Adipose tissue (tissue), 3 donors: ENCODE results near the gene UBE2M. TPM values are rescaled to one million over a fixed set of nuclear protein-coding genes. Genes with fewer than 3 reads are reported as not detected.
A peak's percentile ranks its signal among the peaks of the same experiment; 100 is the strongest.
"Not testable (repeated sequence)": the region's sequence is repeated elsewhere in the genome, so short reads cannot be mapped to it uniquely, and the experiment has no call there.

Experiments
- H3K27ac ChIP-seq: one replicate; pipeline ENCODE4 v1.5.1; 2013; ENCODE audit warnings: low read depth, low read length
- WGBS, 3 donors: extraction: QIAGEN DNeasy Blood & Tissue Kit; methylation state at CpG; one replicate each; pipeline ENCODE4 v1.1.7; 2013; 5-methylcytosine and 5-hydroxymethylcytosine counted together
- polyA plus RNA-seq, 3 donors: library from polyadenylated mRNA; stranded (reverse); fragments of 200-250 nt; gene quantifications; one replicate each; pipeline ENCODE4 v1.2.3, GENCODE V29; 2013
- donor health status: healthy with polysubstance abuse.
- donor health status: Bipolar disorder and iron deficiency.
- donor health status: healthy.

The UBE2M gene
- polyA plus RNA-seq, 3 donors = 26.7 to 47.6 (median 46.1) TPM

DNA sequence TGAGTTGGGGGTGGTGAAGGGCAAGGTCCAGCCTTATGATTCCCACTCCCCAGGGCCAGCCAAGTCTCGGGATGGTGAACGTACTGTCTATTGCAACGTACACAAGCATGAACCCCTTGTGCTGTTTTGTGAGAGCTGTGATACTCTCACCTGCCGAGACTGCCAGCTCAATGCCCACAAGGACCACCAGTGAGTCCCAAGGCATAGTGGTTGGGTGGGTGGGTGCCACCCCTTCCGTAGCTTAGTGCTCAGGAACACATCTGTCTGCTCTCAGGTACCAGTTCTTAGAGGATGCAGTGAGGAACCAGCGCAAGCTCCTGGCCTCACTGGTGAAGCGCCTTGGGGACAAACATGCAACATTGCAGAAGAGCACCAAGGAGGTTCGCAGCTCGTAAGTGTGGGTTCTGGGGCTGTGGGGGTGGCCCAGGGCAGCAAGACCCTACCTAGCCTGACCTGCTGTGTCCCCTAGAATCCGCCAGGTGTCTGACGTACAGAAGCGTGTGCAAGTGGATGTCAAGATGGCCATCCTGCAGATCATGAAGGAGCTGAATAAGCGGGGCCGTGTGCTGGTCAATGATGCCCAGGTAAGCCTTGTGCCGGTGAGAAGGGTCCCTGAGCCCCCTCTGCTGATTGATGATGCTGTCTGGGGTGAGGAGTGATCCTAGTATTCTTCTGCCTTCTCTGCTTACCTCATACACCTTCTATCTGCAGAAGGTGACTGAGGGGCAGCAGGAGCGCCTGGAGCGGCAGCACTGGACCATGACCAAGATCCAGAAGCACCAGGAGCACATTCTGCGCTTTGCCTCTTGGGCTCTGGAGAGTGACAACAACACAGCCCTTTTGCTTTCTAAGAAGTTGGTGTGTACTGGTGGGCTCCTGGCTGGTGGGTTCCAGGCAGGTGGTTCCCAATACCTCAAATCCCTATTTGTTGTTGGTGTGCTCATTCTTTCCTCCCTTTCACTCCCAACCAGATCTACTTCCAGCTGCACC, 10.8 kb downstream of the UBE2M start:
- 88 to 92% (median 91%) methylated on average over 18 of the region's 18 CpGs for WGBS, 3 donors
- no peak overlapping the region for H3K27ac ChIP-seq

DNA sequence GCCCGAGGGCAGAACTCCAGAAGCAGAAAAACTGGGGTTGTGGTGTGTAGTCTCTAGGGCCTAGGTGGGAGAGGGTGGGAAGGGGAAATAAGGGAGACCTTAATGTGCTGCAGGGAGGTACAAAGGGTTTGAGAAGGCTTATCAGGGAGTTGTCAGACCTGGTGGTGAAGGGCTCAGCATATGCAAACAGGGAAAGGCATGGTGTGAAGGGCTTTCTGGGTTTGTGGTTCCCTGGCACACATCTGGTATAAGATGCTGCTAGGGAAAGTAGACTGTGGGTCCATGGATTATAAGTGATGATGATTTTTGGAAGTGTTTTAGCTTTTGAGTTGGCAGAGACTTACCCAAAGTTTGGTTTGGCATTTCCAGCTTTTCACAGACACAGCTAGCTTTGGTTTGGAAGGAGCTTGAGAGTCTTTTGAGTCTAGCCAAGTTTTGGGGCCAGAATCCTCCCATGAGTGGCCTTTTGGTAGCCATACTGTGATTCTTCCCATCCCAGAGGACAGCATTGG, 12.3 kb downstream of the UBE2M start:
- WGBS, 3 donors = 0 to 13% (median 13%) methylated on average over 1 of the region's 1 CpG
- no peak overlapping the region for H3K27ac ChIP-seq

GRCh38 chr19:58545286-58546018, 13.0 kb downstream of the UBE2M start:
- no peak overlapping the region for H3K27ac ChIP-seq

GRCh38 chr19:58544591-58545285, 13.7 kb downstream of the UBE2M start:
- WGBS, 3 donors = 0 to 1% (median 0%) methylated on average over 39 to 79 of the region's 92 CpGs
- H3K27ac ChIP-seq = no peak overlapping the region

More at GRCh38 chr19:58545286-58546018, 13.0 kb downstream of the UBE2M start:
- 8 to 11% (median 8%) methylated on average over 21 of the region's 21 CpGs for WGBS, 3 donors

GRCh38 chr19:58543826-58544590, 14.4 kb downstream of the UBE2M start, which contains the start of gene TRIM28:
TRIM28 (plus strand) TSS chr19:58544064; CDS start chr19:58544758, 694 bp downstream.
- 0% methylated on average over 65 to 73 of the region's 73 CpGs for WGBS, 3 donors

GRCh38 chr19:58542641-58543372, 15.6 kb downstream of the UBE2M start:
- 75 to 84% (median 82%) methylated on average over 18 of the region's 18 CpGs for WGBS, 3 donors
- H3K27ac ChIP-seq = not testable (repeated sequence)

More at GRCh38 chr19:58543826-58544590, 14.4 kb downstream of the UBE2M start, which contains the start of gene TRIM28:
- peak within 1 kb of the TSS; percentile 96 for H3K27ac ChIP-seq

DNA sequence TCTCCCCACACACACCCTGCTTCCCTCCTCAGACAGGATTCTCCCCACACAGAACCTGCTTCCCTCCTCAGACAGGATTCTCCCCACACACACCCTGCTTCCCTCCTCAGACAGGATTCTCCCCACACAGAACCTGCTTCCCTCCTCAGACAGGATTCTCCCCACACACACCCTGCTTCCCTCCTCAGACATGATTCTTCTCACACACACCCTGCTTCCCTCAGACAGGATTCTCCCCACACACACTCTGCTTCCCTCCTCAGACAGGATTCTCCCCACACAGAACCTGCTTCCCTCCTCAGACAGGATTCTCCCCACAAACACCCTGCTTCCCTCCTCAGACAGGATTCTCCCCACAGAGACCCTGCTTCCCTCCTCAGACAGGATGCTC, 19.2 kb downstream of the UBE2M start:
- H3K27ac ChIP-seq = not testable (repeated sequence)

DNA sequence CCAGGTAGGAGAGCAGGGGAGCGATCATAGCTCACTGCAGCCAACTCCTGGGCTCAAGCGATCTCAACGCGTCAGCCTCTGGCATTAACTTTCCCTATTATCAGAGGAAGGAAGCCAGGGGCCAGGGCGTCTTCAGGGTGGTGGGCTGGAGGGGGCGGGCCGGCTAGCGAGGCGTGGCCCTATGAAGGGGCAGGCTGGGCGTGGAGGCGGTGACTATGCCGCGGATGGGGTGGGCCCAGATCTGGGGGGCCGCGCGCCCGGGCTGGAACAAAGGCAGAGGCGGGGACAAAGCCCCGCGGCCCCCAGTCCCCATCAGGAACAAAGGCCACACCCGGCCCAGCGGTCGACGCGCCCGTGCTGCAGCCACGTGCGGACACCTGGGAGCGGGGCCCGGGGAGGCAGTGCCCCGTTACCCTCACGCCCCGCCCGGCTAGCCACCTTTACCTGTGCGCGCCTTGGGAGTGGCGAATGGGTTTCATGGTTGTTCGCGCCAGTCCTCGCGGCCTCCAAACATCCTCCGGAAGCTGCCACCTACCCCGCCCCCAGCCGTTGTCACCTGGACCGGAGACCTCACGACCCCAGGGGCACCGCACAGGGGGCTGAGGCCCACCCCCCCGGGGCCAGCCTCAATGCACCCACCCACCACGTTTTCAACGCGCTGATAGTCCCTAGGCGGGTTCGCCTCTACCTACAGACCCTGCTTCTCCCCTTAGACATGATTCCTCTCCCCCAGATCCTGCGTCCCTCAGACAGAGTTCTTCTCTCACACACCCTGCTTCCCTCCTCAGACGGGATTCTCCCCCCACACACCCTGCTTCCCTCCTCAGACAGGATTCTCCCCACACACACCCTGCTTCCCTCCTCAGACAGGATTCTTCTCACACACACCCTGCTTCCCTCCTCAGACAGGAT, 19.9 kb downstream of the UBE2M start:
- WGBS, 3 donors = 2 to 4% (median 2%) methylated on average over 55 of the region's 55 CpGs
- H3K27ac ChIP-seq = no peak overlapping the region

DNA sequence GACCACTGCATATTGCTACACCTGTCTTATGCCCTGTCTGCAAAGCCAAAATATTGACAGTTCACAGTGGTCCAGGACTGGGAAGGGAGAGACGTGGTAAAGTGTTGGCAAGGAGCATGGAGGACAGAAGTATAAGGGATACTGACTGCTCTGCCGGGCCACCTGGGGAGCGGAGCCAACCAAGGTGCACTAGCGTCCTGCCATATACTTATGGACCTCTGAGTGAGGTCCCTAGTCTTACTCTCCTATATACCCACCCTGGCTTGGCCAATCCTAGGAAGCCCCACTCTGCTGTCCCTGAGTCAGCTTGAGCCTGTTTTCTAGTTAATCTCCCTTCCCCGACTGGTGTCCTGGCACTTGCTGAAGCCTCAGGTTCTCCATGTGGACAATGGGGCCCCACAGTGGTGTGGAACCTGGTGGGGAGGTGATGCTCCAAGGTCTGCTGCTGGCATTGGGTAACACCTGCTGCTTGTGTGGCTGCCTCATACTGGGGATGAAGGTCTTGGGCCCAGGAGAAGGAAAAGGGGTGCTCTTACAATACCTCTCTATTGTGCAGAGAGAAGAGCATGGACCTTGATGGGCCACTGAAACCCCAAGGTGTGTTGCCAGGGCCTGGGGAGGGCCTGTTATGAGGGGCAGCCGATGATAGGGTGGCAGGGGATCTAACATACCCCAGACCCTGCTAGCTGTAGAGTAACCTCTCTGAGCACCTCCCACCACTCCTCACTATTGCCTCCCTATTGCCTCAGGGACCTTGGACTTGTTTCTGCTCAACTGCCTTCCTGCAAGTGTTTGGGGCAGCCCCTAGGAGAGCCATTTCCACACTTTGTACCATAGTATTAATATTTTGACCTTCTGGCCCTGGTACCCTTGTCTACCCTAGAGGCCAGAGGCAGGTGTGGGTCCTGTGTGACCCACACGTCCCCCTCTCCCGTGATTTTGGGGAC, 21.3 kb downstream of the UBE2M start:
- 89 to 90% (median 90%) methylated on average over 8 of the region's 8 CpGs for WGBS, 3 donors
- no peak overlapping the region for H3K27ac ChIP-seq

DNA sequence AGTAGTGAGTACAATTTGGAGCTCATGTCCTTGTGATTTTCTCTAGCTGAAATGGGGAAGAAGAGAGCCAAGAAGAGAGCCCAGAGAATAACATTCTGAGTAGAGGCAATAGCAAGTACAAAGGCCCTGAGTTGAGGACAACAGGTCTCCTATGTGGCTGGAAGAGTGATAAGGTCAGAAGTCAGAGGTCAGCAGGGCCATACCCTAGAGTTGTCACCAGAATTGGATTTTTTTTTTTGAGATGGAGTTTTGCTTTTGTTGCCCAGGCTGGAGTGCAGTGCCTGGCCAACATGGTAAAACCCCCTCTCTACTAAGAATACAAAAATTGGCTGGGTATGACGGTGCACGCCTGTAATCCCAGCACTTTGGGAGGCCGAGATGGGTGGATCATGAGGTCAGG, 22.6 kb downstream of the UBE2M start:
- 92 to 99% (median 96%) methylated on average over 3 of the region's 3 CpGs for WGBS, 3 donors
- H3K27ac ChIP-seq = no peak overlapping the region

GRCh38 chr19:58531034-58531840, 27.2 kb downstream of the UBE2M start:
- H3K27ac ChIP-seq = no peak overlapping the region
- 70 to 76% (median 75%) methylated on average over 10 of the region's 10 CpGs for WGBS, 3 donors

- 63 to 79% (median 75%) methylated on average over 3 of the region's 3 CpGs for WGBS, 3 donors
- no peak overlapping the region for H3K27ac ChIP-seq
Observed at GRCh38 chr19:58529405-58529804, 29.0 kb downstream of the UBE2M start.

DNA sequence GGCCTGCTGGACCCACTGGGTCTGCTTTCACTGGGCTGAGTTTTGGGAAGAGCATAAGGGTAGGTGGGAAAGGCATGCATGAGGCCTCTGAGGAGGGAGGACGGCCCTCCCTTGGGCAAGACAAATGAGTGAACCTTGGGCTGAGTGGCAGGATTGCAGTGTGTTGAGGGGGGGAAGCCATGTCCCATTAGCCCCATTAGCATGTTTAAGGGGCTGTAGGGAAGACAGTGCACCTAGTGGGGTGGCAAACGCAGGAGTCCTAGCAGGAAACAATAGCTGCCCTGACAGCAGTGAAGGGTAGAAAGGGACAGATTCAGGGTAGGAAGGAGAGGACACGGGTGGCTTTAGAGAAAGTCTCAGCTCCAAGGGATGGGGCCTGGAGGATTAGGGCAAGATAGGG, 35.7 kb downstream of the UBE2M start:
- 77 to 89% (median 87%) methylated on average over 3 of the region's 3 CpGs for WGBS, 3 donors
- no peak overlapping the region for H3K27ac ChIP-seq

DNA sequence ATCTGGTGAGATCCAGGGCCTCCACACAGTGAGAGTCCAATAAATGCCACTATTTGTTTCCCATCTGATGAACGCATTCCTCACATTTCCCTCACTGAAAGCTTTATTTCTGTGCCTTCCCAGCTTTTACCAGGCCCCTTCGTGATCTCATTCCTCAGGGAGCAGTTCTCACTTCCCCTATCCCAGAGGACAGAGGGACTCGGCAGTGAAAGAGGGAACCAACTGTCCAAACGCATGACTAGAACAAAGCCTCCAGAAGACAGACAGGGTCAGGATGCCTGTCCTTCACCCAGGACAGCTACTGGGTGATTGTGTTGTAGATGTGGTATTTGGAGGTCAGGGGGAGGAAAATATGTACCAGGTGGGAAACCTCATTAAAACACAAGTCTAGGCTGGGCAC, 36.8 kb downstream of the UBE2M start:
- no peak overlapping the region for H3K27ac ChIP-seq

DNA sequence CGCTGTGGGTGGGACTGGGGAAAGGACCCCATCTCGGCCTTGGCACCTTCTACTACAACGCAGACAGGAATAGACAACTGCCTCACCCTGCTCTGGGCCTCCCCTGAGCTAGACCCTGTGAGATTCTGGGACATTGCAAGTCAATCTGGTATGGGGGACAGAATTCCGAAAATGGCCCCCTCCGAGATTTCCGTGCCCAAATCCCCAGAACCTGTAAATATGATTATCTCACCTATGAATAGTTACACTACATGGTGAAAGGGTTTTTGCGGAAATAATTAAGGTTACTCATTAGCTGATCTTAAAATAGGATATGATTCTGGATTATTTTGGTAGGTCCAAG, 38.2 kb downstream of the UBE2M start:
- H3K27ac ChIP-seq = no peak overlapping the region
- 9 to 13% (median 10%) methylated on average over 7 of the region's 7 CpGs for WGBS, 3 donors

More for the DNA sequence above, 36.8 kb downstream of the UBE2M start:
- WGBS, 3 donors = 59 to 66% (median 61%) methylated on average over 4 of the region's 4 CpGs
